GM23338 (cell line): ENCODE measurements around the gene ALKAL2. TPM values are rescaled to one million over a fixed set of nuclear protein-coding genes. Genes with fewer than 3 reads are reported as not detected.
A peak's percentile ranks its signal among the peaks of the same experiment; 100 is the strongest.

Experiments used
- ATAC-seq: fragments of 200-7000 bp; cut with Tn5 transposase; 3 replicates; pipeline ENCODE4 v1.9.1; 2020
- DNase-seq: peaks from one replicate; pipeline ENCODE4 v3.0.0-alpha.2; 2015; ENCODE audit warnings: low spot score
- H2AFZ ChIP-seq: fragments of 200-600 bp; sonication (generic); 2 replicates; pipeline ENCODE4 v1.8.0; 2016; ENCODE audit warnings: antibody characterized with exemption, mild to moderate bottlenecking, moderate library complexity
- H3F3A ChIP-seq: fragments of 200-600 bp; sonication (generic); replicated peaks from 2 replicates; pipeline ENCODE4 v1.8.0; 2017; ENCODE audit warnings: antibody characterized with exemption, mixed run types, low read depth
- H3K27ac ChIP-seq: fragments of 200-600 bp; sonication (generic); 2 replicates; pipeline ENCODE4 v1.6.1; 2016; ENCODE audit warnings: low read depth
- H3K27me3 ChIP-seq: fragments of 200-600 bp; sonication (generic); 2 replicates; pipeline ENCODE4 v1.8.0; 2016; ENCODE audit warnings: mild to moderate bottlenecking, mixed run types, moderate library complexity; ENCODE audit not compliant: insufficient read depth
- H3K36me3 ChIP-seq: fragments of 200-600 bp; sonication (generic); 2 replicates; pipeline ENCODE4 v1.8.0; 2016; ENCODE audit warnings: mild to moderate bottlenecking; ENCODE audit not compliant: insufficient read depth
- H3K4me1 ChIP-seq: fragments of 200-600 bp; sonication (generic); 2 replicates; pipeline ENCODE4 v1.8.0; 2016; ENCODE audit warnings: mild to moderate bottlenecking, moderate library complexity; ENCODE audit not compliant: insufficient read depth
- H3K4me2 ChIP-seq: fragments of 200-600 bp; sonication (generic); 2 replicates; pipeline ENCODE4 v1.7.1; 2017; ENCODE audit warnings: mixed run types
- H3K4me3 ChIP-seq: fragments of 200-600 bp; sonication (generic); 2 replicates; pipeline ENCODE4 v1.6.1; 2016; ENCODE audit warnings: mixed run types
- H3K79me2 ChIP-seq: fragments of 200-600 bp; sonication (generic); replicated peaks from 2 replicates; pipeline ENCODE4 v1.8.0; 2017; ENCODE audit warnings: mild to moderate bottlenecking; ENCODE audit not compliant: insufficient read depth
- H3K9me2 ChIP-seq: fragments of 200-600 bp; sonication (generic); 2 replicates; pipeline ENCODE4 v1.8.0; 2017; ENCODE audit not compliant: insufficient read depth
- H4K20me1 ChIP-seq: fragments of 200-600 bp; sonication (generic); replicated peaks from 2 replicates; pipeline ENCODE4 v1.8.0; 2017; ENCODE audit warnings: mild to moderate bottlenecking; ENCODE audit not compliant: insufficient read depth
- H3K27ac Mint-ChIP-seq: 2 replicates; pipeline ENCODE4 v1.8.0; 2020; ENCODE audit warnings: inconsistent platforms, mild to moderate bottlenecking, moderate library complexity, mixed read lengths
- H3K27me3 Mint-ChIP-seq: 3 replicates; pipeline ENCODE4 v1.8.0; 2022; ENCODE audit warnings: low read depth, mild to moderate bottlenecking, moderate library complexity, mixed read lengths, inconsistent platforms; ENCODE audit not compliant: insufficient read depth, poor library complexity
- H3K36me3 Mint-ChIP-seq: 3 replicates; pipeline ENCODE4 v1.8.0; 2021; ENCODE audit warnings: low read depth, mild to moderate bottlenecking, inconsistent platforms, moderate library complexity, mixed read lengths
- H3K4me1 Mint-ChIP-seq: 3 replicates; pipeline ENCODE4 v1.8.0; 2020; ENCODE audit warnings: mild to moderate bottlenecking, inconsistent platforms, mixed read lengths
- H3K4me3 Mint-ChIP-seq: 3 replicates; pipeline ENCODE4 v1.8.0; 2021; ENCODE audit warnings: moderate library complexity, mild to moderate bottlenecking, inconsistent platforms, mixed read lengths
- H3K9me3 Mint-ChIP-seq: 3 replicates; pipeline ENCODE4 v1.8.0; 2020; ENCODE audit warnings: moderate library complexity, mild to moderate bottlenecking, inconsistent platforms, mixed read lengths
- CREB1 ChIP-seq: fragments of 250-450 bp; sonication (Bioruptor Pico); IDR thresholded peaks from 2 replicates; pipeline ENCODE4 v1.5.0; 2020; ENCODE audit warnings: low read depth, mild to moderate bottlenecking, moderate library complexity
- EZH2 ChIP-seq: fragments of 200-600 bp; sonication (generic); IDR thresholded peaks from one replicate; pipeline ENCODE4 v1.8.0; 2017; ENCODE audit warnings: antibody characterized with exemption, mild to moderate bottlenecking, low read depth; ENCODE audit not compliant: unreplicated experiment
- EZH2phosphoT487 ChIP-seq: fragments of 200-600 bp; sonication (generic); IDR thresholded peaks from one replicate; pipeline ENCODE4 v1.8.1; 2018; ENCODE audit warnings: antibody characterized with exemption; ENCODE audit not compliant: unreplicated experiment
- JUNB ChIP-seq: IDR thresholded peaks from one replicate; pipeline ENCODE4 v1.6.1; 2016; ENCODE audit warnings: antibody characterized with exemption; ENCODE audit not compliant: unreplicated experiment
- NANOG ChIP-seq: IDR thresholded peaks from 2 replicates; pipeline ENCODE4 v1.6.1; 2016; ENCODE audit warnings: antibody characterized with exemption, borderline replicate concordance
- POLR2AphosphoS5 ChIP-seq: IDR thresholded peaks from 2 replicates; pipeline ENCODE4 v1.6.1; 2016; ENCODE audit warnings: antibody characterized with exemption, low read depth
- REST ChIP-seq: IDR thresholded peaks from one replicate; pipeline ENCODE4 v1.6.1; 2018; ENCODE audit warnings: antibody characterized with exemption; ENCODE audit not compliant: unreplicated experiment
- STAT1 ChIP-seq: IDR thresholded peaks from one replicate; pipeline ENCODE4 v1.6.1; 2016; ENCODE audit warnings: antibody characterized with exemption; ENCODE audit not compliant: unreplicated experiment
- ZNF114 ChIP-seq: fragments of 250-450 bp; sonication (Bioruptor Pico); IDR thresholded peaks from 2 replicates; pipeline ENCODE4 v1.5.0; 2020; ENCODE audit warnings: mild to moderate bottlenecking, moderate library complexity
- ZNF331 ChIP-seq: fragments of 250-450 bp; sonication (Bioruptor Pico); IDR thresholded peaks from 2 replicates; pipeline ENCODE4 v1.5.0; 2020; ENCODE audit warnings: low read depth, mild to moderate bottlenecking, moderate library complexity
- polyA plus RNA-seq: library from polyadenylated mRNA; unstranded; fragments of >200 nt; fragmentation: Nextera tagmentation; extraction: Ambion mirVana; gene quantifications from 2 replicates; pipeline ENCODE4 v1.2.1, GENCODE V29; 2016
- total RNA-seq: library from RNA; depleted of rRNA; stranded (reverse); fragments of >200 nt; shearing (Covaris generic); gene quantifications from 2 replicates; pipeline ENCODE4 v1.2.3, GENCODE V29; 2014
- TF ChIP-seq, protein P1 (sequence below): fragments of 250-450 bp; sonication (Bioruptor Pico); IDR thresholded peaks from 2 replicates; pipeline ENCODE4 v1.5.0; 2020; ENCODE audit warnings: mild to moderate bottlenecking, moderate library complexity
- TF ChIP-seq, protein P2 (sequence below): IDR thresholded peaks from 2 replicates; pipeline ENCODE4 v1.6.1; 2016; ENCODE audit warnings: antibody characterized with exemption
- TF ChIP-seq, protein P3 (sequence below), 2 experiments: fragments of 200-600 bp in 1 of 2; sonication (generic) in 1 of 2; conservative IDR thresholded peaks; 2 replicates each; pipeline versions ENCODE4 v1.5.1 to v1.6.1; 2016 to 2017; ENCODE audit warnings: antibody characterized with exemption in 2 of 2, low read depth in 2 of 2, mild to moderate bottlenecking in 2 of 2, moderate library complexity in 1 of 2

Gene ALKAL2
- total and polyA plus RNA-seq, 2 experiments from 2014 or later: 6.4 to 12.1 TPM

DNA sequence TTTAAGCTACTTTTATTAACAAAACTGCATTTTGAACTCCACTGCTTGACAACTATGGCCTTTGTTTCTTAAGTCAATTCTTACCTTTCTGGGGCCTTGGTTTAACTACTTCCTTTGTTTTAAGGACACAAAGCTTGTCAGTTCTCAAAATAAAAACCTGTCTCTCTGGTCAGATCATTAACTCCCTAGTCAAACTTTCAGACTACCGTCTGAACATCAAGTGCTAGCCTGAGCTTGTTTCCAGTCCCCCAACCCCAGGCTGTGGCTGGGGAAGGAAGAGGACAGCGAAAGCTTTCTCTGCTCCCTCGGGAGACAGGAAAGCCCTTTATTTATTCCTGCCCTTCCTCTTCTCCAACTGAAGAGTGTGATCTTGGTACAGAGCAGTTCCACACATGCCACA, 25.8 kb downstream of the ALKAL2 start:
- peaks cover 76% of the 10 kb centered on the region for H3K79me2 ChIP-seq
- peak overlapping the region; percentile 80; the same call in 1 of the 2 replicates for H3K4me3 ChIP-seq
- peaks cover 27% of the 10 kb centered on the region for H3K4me1 ChIP-seq
- Mint-ChIP-seq H3K27me3 (peaks cover 24% of the 10 kb centered on the region), H3K9me3 (peaks cover 23% of the 10 kb centered on the region), H3K27ac (no peak overlapping the region), H3K36me3 (peaks cover 32% of the 10 kb centered on the region), H3K4me3 (peak overlapping the region; percentile 84; the same call in 2 of the 3 replicates), H3K4me1 (peaks cover 22% of the 10 kb centered on the region)
- no peaks in the 10 kb centered on the region for H3F3A ChIP-seq
- 0 out of 2 replicates have a peak overlapping the region, but pooled peaks have one; percentile 95 for H3K4me2 ChIP-seq
- peaks cover 12% of the 10 kb centered on the region for H3K27me3 ChIP-seq
- no peaks in the 10 kb centered on the region for H3K9me2 ChIP-seq
- H3K36me3 ChIP-seq: peaks cover 11% of the 10 kb centered on the region
- peaks cover 25% of the 10 kb centered on the region for H4K20me1 ChIP-seq
- DNase-seq (no peak), ATAC-seq (no peak)
- H2AFZ ChIP-seq: no peak overlapping the region
- no peak overlapping the region for H3K27ac ChIP-seq
- TF ChIP-seq ZNF114 (no peak), JUNB (no peak), STAT1 (no peak), EZH2phosphoT487 (no peak), ZNF331 (no peak), NANOG (no peak), POLR2AphosphoS5 (no peak), EZH2 (no peak), REST (no peak), CREB1 (CRISPR knock-in tag) (no peak)
- TF ChIP-seq, protein P1, sequence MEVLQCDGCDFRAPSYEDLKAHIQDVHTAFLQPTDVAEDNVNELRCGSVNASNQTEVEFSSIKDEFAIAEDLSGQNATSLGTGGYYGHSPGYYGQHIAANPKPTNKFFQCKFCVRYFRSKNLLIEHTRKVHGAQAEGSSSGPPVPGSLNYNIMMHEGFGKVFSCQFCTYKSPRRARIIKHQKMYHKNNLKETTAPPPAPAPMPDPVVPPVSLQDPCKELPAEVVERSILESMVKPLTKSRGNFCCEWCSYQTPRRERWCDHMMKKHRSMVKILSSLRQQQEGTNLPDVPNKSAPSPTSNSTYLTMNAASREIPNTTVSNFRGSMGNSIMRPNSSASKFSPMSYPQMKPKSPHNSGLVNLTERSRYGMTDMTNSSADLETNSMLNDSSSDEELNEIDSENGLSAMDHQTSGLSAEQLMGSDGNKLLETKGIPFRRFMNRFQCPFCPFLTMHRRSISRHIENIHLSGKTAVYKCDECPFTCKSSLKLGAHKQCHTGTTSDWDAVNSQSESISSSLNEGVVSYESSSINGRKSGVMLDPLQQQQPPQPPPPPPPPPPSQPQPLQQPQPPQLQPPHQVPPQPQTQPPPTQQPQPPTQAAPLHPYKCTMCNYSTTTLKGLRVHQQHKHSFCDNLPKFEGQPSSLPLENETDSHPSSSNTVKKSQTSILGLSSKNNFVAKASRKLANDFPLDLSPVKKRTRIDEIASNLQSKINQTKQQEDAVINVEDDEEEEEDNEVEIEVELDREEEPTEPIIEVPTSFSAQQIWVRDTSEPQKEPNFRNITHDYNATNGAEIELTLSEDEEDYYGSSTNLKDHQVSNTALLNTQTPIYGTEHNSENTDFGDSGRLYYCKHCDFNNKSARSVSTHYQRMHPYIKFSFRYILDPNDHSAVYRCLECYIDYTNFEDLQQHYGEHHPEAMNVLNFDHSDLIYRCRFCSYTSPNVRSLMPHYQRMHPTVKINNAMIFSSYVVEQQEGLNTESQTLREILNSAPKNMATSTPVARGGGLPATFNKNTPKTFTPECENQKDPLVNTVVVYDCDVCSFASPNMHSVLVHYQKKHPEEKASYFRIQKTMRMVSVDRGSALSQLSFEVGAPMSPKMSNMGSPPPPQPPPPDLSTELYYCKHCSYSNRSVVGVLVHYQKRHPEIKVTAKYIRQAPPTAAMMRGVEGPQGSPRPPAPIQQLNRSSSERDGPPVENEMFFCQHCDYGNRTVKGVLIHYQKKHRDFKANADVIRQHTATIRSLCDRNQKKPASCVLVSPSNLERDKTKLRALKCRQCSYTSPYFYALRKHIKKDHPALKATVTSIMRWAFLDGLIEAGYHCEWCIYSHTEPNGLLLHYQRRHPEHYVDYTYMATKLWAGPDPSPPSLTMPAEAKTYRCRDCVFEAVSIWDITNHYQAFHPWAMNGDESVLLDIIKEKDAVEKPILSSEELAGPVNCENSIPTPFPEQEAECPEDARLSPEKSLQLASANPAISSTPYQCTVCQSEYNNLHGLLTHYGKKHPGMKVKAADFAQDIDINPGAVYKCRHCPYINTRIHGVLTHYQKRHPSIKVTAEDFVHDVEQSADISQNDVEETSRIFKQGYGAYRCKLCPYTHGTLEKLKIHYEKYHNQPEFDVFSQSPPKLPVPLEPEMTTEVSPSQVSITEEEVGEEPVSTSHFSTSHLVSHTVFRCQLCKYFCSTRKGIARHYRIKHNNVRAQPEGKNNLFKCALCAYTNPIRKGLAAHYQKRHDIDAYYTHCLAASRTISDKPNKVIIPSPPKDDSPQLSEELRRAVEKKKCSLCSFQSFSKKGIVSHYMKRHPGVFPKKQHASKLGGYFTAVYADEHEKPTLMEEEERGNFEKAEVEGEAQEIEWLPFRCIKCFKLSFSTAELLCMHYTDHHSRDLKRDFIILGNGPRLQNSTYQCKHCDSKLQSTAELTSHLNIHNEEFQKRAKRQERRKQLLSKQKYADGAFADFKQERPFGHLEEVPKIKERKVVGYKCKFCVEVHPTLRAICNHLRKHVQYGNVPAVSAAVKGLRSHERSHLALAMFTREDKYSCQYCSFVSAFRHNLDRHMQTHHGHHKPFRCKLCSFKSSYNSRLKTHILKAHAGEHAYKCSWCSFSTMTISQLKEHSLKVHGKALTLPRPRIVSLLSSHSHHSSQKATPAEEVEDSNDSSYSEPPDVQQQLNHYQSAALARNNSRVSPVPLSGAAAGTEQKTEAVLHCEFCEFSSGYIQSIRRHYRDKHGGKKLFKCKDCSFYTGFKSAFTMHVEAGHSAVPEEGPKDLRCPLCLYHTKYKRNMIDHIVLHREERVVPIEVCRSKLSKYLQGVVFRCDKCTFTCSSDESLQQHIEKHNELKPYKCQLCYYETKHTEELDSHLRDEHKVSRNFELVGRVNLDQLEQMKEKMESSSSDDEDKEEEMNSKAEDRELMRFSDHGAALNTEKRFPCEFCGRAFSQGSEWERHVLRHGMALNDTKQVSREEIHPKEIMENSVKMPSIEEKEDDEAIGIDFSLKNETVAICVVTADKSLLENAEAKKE (CRISPR knock-in tag): no peak
- TF ChIP-seq, protein P2, sequence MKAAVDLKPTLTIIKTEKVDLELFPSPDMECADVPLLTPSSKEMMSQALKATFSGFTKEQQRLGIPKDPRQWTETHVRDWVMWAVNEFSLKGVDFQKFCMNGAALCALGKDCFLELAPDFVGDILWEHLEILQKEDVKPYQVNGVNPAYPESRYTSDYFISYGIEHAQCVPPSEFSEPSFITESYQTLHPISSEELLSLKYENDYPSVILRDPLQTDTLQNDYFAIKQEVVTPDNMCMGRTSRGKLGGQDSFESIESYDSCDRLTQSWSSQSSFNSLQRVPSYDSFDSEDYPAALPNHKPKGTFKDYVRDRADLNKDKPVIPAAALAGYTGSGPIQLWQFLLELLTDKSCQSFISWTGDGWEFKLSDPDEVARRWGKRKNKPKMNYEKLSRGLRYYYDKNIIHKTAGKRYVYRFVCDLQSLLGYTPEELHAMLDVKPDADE: no peak
- TF ChIP-seq, protein P3, sequence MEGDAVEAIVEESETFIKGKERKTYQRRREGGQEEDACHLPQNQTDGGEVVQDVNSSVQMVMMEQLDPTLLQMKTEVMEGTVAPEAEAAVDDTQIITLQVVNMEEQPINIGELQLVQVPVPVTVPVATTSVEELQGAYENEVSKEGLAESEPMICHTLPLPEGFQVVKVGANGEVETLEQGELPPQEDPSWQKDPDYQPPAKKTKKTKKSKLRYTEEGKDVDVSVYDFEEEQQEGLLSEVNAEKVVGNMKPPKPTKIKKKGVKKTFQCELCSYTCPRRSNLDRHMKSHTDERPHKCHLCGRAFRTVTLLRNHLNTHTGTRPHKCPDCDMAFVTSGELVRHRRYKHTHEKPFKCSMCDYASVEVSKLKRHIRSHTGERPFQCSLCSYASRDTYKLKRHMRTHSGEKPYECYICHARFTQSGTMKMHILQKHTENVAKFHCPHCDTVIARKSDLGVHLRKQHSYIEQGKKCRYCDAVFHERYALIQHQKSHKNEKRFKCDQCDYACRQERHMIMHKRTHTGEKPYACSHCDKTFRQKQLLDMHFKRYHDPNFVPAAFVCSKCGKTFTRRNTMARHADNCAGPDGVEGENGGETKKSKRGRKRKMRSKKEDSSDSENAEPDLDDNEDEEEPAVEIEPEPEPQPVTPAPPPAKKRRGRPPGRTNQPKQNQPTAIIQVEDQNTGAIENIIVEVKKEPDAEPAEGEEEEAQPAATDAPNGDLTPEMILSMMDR (conservative IDR thresholded peaks at IDR 0.05; ENCODE audit: low read depth in 2 of 2): no peak
